RWPE1 (cell line): ENCODE measurements around the gene CAGE1.

Experiments used
- CTCF ChIA-PET: fragments of 350-600 bp; sonication (Branson Sonifier 250); formaldehyde crosslinking; extraction: SDS; loops from one replicate; lab custom pipeline; 2021; lab: Yijun Ruan, JAX
- POLR2A ChIA-PET: fragments of 400-600 bp; formaldehyde crosslinking; extraction: SDS; loops from one replicate; lab custom pipeline; 2020; ENCODE audit warnings: antibody characterized with exemption; ENCODE audit not compliant: low non-redundant PET; lab: Yijun Ruan, JAX
- DNase-seq: peaks from one replicate; pipeline ENCODE4 v3.0.0; 2012; ENCODE audit warnings: low spot score
- H3K27ac ChIP-seq: fragments of 450-650 bp; 2 replicates; pipeline ENCODE4 v1.5.1; 2017
- TF ChIP-seq, protein P1 (sequence below): fragments of 450-650 bp; conservative IDR thresholded peaks from 2 replicates; pipeline ENCODE4 v1.5.1; 2017; ENCODE audit warnings: low read depth, mild to moderate bottlenecking

Gene CAGE1

DNA sequence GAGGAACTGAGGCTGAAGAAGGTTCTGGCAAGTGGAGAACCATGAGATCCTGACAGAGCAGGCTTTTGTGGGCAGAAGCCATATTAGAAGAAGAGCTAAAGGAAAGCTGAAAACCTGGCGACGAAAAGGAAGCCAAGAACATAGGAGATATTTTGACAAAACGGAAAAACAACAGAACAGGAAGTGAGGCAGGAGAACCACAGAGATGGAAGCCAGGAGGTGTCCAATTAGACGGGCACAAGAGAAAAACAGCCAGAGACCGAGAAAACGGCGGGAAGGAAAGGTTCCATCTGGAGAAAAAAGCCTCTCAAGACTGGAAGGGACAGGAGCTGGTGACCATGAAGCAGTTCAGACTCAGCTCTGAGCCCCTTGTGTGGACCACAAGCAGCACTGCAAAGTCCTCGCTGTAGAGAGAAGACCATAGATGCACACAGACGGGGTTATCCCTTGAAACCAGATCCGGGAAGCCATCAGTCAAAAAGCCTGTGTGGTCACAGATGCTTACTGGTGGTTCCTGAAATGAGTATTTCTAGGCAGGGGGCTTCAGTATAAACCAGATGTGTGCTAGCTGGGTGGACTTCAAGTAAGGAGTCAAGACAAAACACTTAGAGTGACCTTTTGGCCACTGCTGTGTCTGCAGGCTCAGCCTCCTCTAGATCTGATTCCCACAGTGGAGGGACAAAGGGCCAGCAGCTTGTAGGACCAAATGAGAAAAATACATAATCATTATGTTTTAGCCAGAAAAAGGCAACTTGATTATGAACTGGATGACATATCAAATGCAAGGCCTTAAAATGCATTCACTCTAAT is 107.2 kb downstream of the CAGE1 start:
- POLR2A ChIA-PET = interaction anchor here (0.6 kb wide), 1 partner anchor 20 kb away, joined by 4 read pairs; no protein-coding TSS in a partner anchor
- CTCF ChIA-PET = interaction anchor here (0.6 kb wide), 2 partner anchors 169 to 1004 kb away, joined by 3 read pairs; no protein-coding TSS in a partner anchor
- TF ChIP-seq, protein P1, sequence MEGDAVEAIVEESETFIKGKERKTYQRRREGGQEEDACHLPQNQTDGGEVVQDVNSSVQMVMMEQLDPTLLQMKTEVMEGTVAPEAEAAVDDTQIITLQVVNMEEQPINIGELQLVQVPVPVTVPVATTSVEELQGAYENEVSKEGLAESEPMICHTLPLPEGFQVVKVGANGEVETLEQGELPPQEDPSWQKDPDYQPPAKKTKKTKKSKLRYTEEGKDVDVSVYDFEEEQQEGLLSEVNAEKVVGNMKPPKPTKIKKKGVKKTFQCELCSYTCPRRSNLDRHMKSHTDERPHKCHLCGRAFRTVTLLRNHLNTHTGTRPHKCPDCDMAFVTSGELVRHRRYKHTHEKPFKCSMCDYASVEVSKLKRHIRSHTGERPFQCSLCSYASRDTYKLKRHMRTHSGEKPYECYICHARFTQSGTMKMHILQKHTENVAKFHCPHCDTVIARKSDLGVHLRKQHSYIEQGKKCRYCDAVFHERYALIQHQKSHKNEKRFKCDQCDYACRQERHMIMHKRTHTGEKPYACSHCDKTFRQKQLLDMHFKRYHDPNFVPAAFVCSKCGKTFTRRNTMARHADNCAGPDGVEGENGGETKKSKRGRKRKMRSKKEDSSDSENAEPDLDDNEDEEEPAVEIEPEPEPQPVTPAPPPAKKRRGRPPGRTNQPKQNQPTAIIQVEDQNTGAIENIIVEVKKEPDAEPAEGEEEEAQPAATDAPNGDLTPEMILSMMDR = no peak
- no peak for DNase-seq
- H3K27ac ChIP-seq = no peak overlapping the region
